Stimulated activated CD8-positive, alpha-beta memory T cell treated with anti-CD3 and anti-CD28 coated beads, Interleukin-7, amount 100 ng/mL, for 4 hours (primary cell): ENCODE data around the gene PTPRM.

Source experiments
- DNase-seq, 2 donors: peaks; one replicate each; pipeline ENCODE4 v3.0.0-alpha.2; 2020; ENCODE audit warnings: low read depth in 2 of 2

Gene PTPRM

GRCh38 chr18:8283891-8284585, 716.9 kb downstream of the PTPRM start:
- DNase-seq: no peak

GRCh38 chr18:8286303-8286702, 719.2 kb downstream of the PTPRM start:
- DNase-seq: no peak

GRCh38 chr18:8287196-8287885, 720.2 kb downstream of the PTPRM start:
- DNase-seq: no peak

DNA sequence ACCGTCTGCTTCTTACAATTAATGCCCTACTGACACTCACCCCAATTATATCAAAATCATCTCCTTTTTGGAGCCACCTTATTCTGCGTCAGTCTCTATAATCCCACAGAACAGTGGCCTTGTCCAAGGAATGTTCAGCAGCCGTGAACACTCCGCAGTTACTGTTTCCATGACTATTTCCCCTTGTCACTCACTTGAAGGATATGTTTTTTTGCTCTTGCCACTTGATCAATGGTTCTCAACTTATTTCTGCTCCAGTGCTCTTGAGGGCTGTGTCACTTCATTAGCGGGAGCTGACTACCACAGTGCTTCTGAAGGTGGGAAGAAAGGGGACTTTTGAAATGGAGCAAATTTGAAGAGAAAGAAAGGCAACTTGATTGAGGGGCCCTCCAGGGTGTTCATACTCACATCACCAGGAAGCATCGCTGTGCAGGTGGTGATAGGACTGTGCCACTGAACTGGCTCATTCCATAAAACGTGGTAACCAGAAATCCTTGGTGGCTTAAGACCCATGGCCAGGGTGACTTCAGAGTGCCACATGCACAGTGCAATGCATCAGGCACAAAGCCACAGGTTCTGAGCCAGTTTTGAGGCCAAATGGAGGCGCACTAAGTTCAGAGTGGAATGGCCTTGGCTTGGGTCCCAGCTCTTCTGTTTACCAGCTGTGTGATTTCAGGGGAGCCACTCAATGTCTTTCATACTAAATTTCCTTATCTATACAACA, 721.5 kb downstream of the PTPRM start:
- no peak for DNase-seq

DNA sequence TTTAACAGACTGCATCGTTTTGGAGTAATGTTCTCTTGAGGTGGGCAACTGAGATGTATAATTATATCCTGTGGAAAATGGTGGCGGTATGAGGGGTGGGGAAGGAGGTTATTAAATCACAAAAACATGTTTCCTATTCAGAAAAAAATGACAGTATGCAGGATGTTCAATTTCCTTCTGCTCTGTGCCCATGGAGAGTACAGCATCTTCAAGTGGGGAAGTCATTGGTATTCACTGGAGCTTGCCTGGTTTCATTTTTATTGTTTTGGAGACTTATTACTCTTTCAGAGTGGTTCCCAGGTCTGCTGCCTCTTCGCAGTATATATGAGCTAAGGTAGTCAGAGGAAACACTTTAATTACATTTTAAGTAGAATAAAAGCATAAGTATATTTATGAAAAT, 723.3 kb downstream of the PTPRM start:
- DNase-seq: no peak

DNA sequence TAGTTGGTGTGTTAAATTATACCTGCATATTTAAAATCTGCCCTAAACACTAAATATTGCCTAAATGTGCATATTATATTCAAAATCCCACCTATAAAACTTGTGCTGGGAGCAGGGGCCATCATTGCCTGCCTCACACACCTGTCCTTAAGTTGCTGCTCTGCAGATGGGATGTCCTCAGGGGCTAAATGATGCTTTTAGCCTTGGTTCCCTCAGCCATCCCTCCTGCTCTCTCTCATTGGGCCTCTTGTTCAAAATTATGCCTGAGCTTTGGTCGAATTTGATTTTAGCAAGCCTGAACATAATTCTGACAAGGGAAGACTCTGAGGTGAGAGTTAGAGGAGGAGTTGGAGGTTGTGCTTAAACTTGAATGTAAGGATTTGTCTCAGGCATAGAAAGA, 723.8 kb downstream of the PTPRM start:
- no peak for DNase-seq

GRCh38 chr18:8293184-8293583, 726.1 kb downstream of the PTPRM start:
- no peak for DNase-seq

DNA sequence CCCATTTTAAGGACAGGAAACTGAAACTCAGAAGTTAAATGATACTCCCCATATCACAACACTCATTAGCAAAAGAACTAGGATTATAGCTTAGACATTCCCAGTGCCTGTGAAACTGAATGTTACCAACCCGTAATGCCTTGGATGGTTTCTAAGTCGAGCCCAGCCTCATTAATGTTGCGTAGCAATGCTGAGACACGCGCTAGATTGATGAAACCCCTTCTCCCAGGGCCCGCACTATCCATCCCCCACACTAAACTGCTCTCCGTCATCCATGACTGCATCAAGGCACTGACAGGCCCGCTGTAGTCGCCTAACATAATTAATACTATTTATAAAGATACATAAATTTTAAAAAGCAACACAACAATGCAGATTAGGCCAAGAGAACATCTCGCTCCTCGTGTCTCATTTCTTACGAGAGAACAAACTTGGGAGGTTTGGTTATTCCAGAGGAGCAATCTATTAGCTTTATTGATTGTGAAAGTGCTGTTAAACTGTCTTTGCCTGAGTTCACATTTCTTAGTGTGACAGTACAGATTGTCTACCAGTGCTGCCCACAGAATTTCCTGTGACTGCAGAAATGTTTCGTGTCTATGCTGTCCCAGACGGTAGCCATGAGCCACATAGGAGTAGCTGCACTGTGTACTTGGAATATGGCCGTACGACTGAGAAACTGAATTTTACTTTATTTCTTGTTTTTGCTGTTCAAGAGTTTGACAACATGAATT, 729.9 kb downstream of the PTPRM start:
- DNase-seq: no peak

- DNase-seq: no peak
Measured at GRCh38 chr18:8298186-8298585, 731.1 kb downstream of the PTPRM start.

GRCh38 chr18:8299054-8299980, 732.2 kb downstream of the PTPRM start:
- no peak for DNase-seq

DNA sequence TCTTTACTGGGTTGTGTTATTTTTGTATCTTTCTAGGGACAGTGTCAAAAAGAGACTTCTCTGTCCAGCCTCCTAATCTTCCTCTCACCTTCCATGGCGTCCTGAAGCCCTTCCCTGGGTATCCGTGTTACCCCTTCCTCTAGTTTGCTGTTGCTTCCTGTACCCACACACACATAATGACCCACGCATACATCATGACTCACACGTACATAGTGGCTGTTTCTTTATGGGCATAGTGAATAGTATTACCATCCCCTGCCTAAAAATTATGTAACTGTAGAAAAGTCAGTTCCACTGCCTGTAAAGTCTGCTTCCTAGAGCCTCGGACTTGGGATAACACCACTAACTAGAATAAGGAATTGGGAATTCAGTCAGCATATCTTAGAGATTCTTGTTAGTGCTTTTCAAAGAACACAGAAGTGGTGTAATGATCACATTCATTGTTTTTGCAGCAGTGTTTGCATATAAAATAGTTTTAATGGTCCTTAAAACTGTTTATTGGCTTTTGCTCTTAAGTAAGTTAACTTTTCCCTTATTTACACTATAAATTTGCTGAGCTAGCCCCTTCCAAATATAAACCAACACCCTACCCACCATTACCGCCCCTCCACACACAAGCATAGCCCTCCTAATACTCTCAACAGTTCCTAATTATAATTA, 733.8 kb downstream of the PTPRM start:
- DNase-seq: no peak

DNA sequence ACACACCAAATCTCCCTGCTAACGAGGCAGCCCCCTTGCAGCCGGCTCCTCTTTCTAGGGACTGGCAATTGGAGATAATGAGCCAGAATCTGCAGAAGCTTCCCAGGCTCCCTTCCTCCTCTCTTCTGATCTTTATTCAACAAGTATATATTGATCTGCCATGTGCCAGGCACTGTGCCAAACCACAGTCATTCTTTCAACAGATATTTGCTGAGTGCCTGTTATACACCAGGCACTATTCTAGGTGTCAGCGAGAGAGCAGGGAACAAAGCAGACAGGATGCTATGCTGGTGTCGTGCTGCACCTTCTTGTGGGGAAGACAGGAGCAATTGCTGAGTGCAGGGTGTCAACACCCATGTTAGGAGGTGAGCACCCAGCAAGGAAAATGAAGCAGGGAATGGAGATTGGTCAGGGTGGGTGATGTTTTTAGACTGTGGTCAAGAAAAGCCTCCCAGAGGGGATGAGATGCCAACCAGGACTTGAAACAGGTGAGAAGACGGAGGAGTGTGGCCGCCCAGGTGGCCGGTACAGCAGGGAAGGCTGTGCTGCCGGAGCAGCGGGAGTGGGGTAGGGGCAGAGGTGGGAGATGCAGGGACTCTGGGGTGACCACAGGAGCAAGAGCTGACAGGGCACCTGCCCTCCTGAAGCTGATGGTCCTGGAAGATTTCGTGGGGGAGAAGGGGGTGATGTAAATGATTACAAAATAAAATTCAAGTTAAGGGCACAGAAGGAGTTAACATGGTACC, 734.5 kb downstream of the PTPRM start:
- no peak for DNase-seq

DNA sequence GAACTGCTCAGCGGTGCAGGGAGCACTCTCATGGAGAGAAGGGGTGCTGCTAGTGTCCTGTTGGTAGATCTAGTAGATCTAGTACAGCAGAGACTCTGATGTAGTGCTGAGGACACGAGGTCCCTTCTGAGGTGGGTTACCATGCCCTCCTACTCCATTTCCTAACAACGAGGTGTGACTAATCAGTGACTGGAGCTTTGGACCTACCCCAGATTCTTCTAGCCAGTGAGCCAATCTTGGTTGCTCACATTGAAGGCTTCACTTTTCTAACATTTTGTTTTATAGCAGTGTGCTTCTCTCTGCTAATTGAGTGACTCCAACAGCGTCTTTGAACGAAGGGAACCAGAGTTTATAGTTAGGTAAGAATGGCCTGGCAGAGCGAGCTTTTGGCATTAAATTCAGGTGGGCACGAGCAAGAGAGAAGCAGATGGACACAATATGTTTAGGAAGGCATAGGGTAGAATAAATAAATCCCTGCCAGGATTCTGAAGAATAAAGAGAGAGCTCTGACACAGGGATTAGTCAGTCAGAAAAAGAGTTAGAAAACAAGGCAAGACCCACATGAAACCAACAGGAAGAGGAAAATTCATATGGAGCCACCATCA, 736.1 kb downstream of the PTPRM start:
- no peak for DNase-seq

GRCh38 chr18:8307960-8308359, 740.8 kb downstream of the PTPRM start:
- no peak for DNase-seq

GRCh38 chr18:8313043-8313442, 745.9 kb downstream of the PTPRM start:
- no peak for DNase-seq

DNA sequence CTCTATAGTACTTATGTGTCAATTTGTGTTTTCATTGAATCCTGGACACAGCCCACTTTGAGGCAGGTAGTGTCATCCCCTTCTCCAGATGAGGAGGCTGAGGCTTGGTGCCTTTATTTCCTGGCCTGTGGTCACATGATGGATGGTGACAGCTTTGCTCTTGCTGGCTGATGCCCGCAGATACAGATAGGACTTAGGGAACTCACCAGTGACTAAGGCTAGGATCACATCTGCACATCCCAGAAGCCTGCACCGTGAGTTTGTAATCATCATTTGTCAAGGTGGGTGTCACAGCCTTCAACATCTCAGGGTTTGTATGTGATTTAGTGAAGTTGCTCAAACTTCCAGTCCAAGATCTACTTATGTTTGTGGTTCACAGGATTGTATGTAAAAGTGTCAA, 747.0 kb downstream of the PTPRM start:
- DNase-seq: no peak

DNA sequence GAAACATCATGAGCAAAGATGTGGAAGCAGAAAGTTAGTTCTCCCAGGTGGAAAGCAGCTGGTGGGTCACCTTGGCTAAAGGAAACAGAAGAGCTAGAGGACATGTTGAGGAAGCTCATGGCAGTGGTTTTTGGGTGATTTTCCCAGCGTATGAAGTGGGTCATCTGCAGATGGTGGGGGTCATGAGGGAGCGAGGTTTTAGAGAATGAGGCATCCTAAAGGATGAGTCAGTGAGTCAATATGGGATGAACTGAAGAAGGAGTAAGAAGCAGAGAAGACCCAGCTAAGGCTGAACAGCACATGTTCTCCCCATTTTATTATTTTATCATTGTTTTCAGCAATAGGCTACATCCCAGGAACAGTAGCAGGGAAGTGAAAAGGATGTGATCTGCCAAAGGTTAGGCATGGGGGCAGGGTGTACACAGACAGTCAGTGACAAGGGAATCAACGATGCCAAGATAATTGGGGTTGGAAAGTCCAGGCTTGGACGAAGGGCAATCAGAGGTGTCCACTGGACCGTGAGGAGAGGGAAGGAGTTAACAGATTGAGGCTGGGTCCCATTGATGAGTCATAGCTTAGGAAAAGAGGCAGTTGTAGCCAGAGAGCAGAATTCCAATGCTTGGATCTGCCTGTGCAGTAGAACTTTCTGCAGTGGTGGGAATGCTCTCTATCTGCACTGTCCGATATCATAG, 752.8 kb downstream of the PTPRM start:
- DNase-seq: no peak

- no peak for DNase-seq
Measured at GRCh38 chr18:8322486-8322885, 755.4 kb downstream of the PTPRM start.
